ENCODE results near the gene CIB4.
"Not testable (repeated sequence)": the region's sequence is repeated elsewhere in the genome, so short reads cannot be mapped to it uniquely, and the experiment has no call there.

CIB4 gene

DNA sequence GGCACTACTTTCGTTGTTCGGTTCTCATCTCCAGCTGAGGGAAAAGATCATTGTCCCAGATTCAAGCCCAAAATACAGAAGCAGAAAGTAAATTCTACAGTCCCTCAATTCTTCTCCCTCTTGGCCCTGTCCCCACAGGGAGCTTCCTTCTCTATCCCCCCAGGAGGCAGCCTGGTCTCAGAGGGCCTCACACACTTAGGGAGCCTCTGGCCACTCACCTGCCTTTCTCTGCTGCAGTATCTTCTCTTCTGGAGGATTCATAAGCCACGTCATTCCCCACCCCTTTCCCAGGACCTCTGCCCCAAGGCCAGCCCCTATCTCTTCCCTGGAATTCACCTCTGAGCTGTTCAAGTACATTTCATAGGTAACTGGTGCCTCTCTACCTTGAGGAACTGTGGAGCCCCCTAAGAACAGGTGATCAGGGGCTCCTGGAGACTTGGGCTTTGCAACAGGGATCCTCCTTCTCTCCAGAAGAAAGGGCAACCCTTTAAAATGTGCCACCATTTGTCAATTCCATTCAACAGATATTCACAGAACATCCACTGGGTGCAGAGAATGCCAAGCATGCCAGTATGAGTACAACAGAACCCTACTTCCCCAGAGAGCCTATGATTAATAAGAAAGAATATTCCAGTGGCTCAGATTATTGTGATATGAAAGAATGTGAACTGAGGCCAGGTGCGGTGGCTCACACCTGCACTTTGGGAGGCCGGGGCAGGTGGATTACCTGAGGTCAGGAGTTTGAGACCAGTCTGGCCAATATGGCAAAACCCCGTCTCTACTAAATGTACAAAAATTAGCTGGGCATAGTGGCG is 72.9 kb downstream of the CIB4 start:
- no peak for DNase-seq (ENCODE audit: low read depth)
- TF ChIP-seq, protein P1, sequence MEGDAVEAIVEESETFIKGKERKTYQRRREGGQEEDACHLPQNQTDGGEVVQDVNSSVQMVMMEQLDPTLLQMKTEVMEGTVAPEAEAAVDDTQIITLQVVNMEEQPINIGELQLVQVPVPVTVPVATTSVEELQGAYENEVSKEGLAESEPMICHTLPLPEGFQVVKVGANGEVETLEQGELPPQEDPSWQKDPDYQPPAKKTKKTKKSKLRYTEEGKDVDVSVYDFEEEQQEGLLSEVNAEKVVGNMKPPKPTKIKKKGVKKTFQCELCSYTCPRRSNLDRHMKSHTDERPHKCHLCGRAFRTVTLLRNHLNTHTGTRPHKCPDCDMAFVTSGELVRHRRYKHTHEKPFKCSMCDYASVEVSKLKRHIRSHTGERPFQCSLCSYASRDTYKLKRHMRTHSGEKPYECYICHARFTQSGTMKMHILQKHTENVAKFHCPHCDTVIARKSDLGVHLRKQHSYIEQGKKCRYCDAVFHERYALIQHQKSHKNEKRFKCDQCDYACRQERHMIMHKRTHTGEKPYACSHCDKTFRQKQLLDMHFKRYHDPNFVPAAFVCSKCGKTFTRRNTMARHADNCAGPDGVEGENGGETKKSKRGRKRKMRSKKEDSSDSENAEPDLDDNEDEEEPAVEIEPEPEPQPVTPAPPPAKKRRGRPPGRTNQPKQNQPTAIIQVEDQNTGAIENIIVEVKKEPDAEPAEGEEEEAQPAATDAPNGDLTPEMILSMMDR (IDR thresholded peaks at IDR 0.05; ENCODE audit: control insufficient read depth, insufficient read depth, low read depth, low read length, missing control alignments), result no peak
- H3K4me3 ChIP-seq (ENCODE audit: control insufficient read depth, low read depth, low read length), result no peak overlapping the region

DNA sequence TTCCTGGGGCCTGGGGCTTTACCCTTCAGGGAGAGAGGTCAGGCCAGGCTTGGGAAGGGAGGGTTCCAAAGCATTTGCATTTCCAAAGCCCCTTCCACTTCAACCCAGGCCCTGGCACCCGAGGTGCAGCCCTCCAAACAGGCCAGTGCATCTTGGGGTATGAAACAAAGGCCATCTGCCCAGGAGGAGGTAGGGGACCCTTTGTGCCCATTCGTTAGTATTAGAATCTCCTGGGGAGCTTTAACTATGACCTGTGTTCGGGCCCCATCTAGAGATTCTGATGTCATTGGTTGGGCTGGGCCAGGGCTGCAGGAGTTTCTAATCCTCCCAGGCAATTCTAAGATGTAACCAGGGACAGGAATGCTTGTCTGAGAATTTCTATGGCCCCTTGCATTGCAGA is 73.6 kb downstream of the CIB4 start:
- DNase-seq (ENCODE audit: low read depth), result no peak
- H3K4me3 ChIP-seq (ENCODE audit: control insufficient read depth, low read depth, low read length), result no peak overlapping the region
- TF ChIP-seq, protein P1 (IDR thresholded peaks at IDR 0.05; ENCODE audit: control insufficient read depth, insufficient read depth, low read depth, low read length, missing control alignments), result no peak

DNA sequence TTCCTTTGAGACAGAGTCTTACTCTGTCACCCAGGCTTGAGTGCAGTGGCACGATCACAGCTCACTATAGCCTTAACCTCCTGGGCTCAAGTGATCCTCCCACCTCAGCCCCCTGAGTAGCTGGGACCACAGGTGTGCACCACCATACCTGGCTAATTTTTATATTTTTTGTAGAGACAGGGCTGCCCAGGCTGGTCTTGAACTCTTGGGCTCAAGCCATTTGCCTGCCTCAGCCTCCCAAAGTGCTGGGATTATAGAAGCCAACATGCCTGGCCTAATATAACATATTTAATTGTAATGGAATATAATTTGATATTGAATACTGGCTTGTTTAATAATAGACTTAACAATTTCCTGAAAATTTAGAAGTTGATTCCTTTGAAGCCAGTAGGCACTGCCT is 74.4 kb downstream of the CIB4 start:
- H3K4me3 ChIP-seq (ENCODE audit: control insufficient read depth, low read depth, low read length); DNase-seq (ENCODE audit: low read depth): not testable (repeated sequence)

DNA sequence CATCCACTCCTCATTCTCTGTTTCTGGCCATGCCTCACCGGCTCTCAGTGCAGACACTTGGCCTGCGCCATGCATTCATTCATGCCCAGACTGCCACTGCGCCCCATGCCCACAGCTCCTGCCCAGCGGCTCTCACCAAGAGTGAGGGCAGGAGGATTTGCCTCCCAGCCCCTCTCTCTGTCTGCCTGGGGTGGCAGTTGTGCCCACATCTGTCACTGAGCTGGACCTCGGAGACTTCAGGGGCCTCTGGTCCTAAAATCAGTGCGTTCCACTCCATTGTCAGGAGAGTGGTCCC is 75.1 kb downstream of the CIB4 start:
- H3K4me3 ChIP-seq (ENCODE audit: control insufficient read depth, low read depth, low read length), result no peak overlapping the region
- TF ChIP-seq, protein P1 (IDR thresholded peaks at IDR 0.05; ENCODE audit: control insufficient read depth, insufficient read depth, low read depth, low read length, missing control alignments), result no peak
- no peak for DNase-seq (ENCODE audit: low read depth)

DNA sequence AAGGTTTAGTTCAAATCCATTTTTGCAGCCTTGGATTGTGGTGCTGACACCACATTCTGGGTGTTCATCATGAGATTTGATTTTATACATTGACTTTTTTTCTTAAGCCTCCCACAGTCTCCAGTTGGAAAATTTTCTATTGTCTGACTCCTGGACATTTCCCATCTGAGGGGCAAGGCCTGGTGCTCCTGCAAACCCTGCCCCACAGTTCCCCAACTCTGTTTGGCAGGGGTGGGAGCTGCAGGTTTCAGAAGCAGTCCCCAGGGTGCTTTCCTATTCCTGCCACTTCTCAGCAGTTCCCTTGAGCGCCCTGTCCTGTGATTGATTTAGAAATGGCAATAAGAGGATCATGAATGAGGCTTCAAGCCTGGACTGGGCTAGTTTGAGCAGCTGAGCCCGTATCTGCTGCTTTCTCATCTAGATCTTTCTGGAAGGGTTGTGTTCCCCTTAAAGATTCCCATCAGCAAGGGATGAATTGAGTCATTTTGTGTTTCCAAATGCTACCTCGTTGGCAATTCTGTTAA is 77.0 kb downstream of the CIB4 start:
- no peak for DNase-seq (ENCODE audit: low read depth)
- TF ChIP-seq, protein P1 (IDR thresholded peaks at IDR 0.05; ENCODE audit: control insufficient read depth, insufficient read depth, low read depth, low read length, missing control alignments), result no peak
- no peak overlapping the region for H3K4me3 ChIP-seq (ENCODE audit: control insufficient read depth, low read depth, low read length)

DNA sequence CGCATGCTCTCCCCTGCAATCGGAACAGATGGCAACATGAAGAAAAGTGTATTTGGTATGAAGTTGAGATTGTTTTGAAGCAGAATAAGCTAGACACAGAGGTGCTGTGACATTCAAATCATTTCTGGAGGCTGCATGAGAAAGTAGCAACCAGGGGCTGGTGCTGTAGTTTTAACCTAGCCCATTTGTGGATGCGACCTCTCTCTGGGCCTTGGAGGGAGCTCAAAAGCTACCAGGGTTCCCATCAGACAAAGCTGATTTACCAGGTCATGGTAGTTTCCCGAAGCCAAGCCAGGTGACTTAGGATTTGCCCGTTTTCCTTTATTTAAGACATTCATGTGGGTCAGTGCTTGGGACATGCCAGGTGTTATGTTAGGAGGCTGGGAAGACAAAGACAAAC is 77.5 kb downstream of the CIB4 start:
- H3K4me3 ChIP-seq (ENCODE audit: control insufficient read depth, low read depth, low read length), result no peak overlapping the region
- TF ChIP-seq, protein P1 (IDR thresholded peaks at IDR 0.05; ENCODE audit: control insufficient read depth, insufficient read depth, low read depth, low read length, missing control alignments), result no peak
- no peak for DNase-seq (ENCODE audit: low read depth)

DNA sequence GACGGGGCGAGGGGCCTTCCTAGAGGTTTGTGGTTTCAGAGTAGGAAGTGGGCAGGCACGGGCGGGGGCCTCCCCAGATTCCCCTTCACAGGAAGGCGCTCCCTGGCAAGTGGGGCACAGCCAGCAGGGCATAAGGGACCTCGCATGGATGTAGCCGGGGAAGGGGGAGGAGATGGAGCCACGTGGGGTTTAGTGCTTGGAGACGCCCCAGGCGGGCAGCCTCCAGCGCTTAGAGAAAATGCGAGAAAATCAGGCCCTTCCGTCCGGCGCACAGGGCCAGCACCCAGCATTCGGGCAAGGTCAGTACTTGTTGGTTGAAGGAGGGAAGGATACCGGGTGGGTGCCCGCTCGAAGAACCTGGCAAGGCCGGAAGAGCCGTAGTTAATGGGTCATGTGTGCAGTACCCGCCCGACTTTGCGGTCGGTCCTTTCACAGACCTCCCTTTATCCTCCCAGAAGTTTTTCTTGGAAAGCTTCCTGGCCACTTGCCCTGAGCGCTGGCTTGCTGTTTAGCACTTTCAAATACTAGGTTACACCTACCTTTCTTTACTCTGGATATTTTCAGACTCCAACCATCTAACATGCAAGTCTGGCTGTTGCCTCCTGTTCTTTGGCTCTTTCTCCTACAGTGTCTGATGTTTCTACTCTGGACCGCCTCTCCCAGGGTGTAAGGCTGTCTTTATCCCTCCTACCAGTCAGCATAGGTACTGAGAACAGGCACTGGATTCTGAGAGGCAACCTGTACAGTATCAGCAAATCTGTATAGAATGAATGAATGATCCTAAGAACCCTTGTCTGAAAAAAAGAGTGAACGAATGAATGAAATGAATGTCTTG is 78.1 kb downstream of the CIB4 start:
- TF ChIP-seq, protein P1 (IDR thresholded peaks at IDR 0.05; ENCODE audit: control insufficient read depth, insufficient read depth, low read depth, low read length, missing control alignments), result no peak
- DNase-seq (ENCODE audit: low read depth), result no peak
- H3K4me3 ChIP-seq (ENCODE audit: control insufficient read depth, low read depth, low read length), result peak overlapping the region; percentile 18
